ENCODE results near the gene ILDR1.

The ILDR1 gene

GRCh38 chr3:121988146-121988545, 33.9 kb downstream of the ILDR1 start:
- no peak overlapping the region for H3K27ac ChIP-seq (ENCODE audit: low read length)
- H3K9me3 ChIP-seq (ENCODE audit: insufficient read depth, low read length, severe bottlenecking) = no peaks in the 10 kb centered on the region
- H3K4me1 ChIP-seq (ENCODE audit: insufficient read depth, low read length) = no peaks in the 10 kb centered on the region
- no peak overlapping the region for H3K9ac ChIP-seq (ENCODE audit: low read depth, low read length)
- TF ChIP-seq EZH2 (IDR thresholded peaks at IDR 0.05; ENCODE audit: borderline replicate concordance, low read depth, low read length, severe bottlenecking) (no peak), CTCF (IDR thresholded peaks at IDR 0.05; ENCODE audit: borderline replicate concordance, extremely low read depth, low read length, poor library complexity, severe bottlenecking) (no peak)
- H3K36me3 ChIP-seq (ENCODE audit: insufficient read depth, low read length) = no peaks in the 10 kb centered on the region
- no peak overlapping the region for H2AFZ ChIP-seq (ENCODE audit: low read depth, low read length)
- H3K27me3 ChIP-seq (ENCODE audit: insufficient read depth, low read length, poor library complexity) = peaks cover 9% of the 10 kb centered on the region
- no peaks in the 10 kb centered on the region for H3K79me2 ChIP-seq (ENCODE audit: insufficient read depth, low read length)
- DNase-seq (no peak), ATAC-seq (ENCODE audit: insufficient read depth, low read depth) (no peak)
- H4K20me1 ChIP-seq (ENCODE audit: insufficient read depth, low read length) = no peaks in the 10 kb centered on the region
- H3K4me3 ChIP-seq (ENCODE audit: low read depth in 1 of 2, low read length in 2 of 2) = no peak overlapping the region
- no peak overlapping the region for H3K4me2 ChIP-seq (ENCODE audit: insufficient read depth, low read length)

- Histone ChIP-seq H2AFZ (ENCODE audit: low read depth, low read length) (no peak overlapping the region), H3K4me1 (ENCODE audit: insufficient read depth, low read length) (no peaks in the 10 kb centered on the region), H3K27ac (ENCODE audit: low read length) (no peak overlapping the region), H4K20me1 (ENCODE audit: insufficient read depth, low read length) (no peaks in the 10 kb centered on the region), H3K9ac (ENCODE audit: low read depth, low read length) (no peak overlapping the region), H3K4me3 (ENCODE audit: low read depth in 1 of 2, low read length in 2 of 2) (no peak overlapping the region), H3K36me3 (ENCODE audit: insufficient read depth, low read length) (no peaks in the 10 kb centered on the region), H3K27me3 (ENCODE audit: insufficient read depth, low read length, poor library complexity) (peaks cover 9% of the 10 kb centered on the region), H3K9me3 (ENCODE audit: insufficient read depth, low read length, severe bottlenecking) (no peaks in the 10 kb centered on the region), H3K79me2 (ENCODE audit: insufficient read depth, low read length) (no peaks in the 10 kb centered on the region), H3K4me2 (ENCODE audit: insufficient read depth, low read length) (no peak overlapping the region)
- ATAC-seq (ENCODE audit: insufficient read depth, low read depth) (no peak), DNase-seq (no peak)
- TF ChIP-seq CTCF (IDR thresholded peaks at IDR 0.05; ENCODE audit: borderline replicate concordance, extremely low read depth, low read length, poor library complexity, severe bottlenecking) (no peak), EZH2 (IDR thresholded peaks at IDR 0.05; ENCODE audit: borderline replicate concordance, low read depth, low read length, severe bottlenecking) (no peak)
Measured at GRCh38 chr3:121985846-121986245, 36.2 kb downstream of the ILDR1 start.

- Histone ChIP-seq H3K4me2 (ENCODE audit: insufficient read depth, low read length) (no peak overlapping the region), H4K20me1 (ENCODE audit: insufficient read depth, low read length) (no peaks in the 10 kb centered on the region), H3K79me2 (ENCODE audit: insufficient read depth, low read length) (no peaks in the 10 kb centered on the region), H3K9ac (ENCODE audit: low read depth, low read length) (no peak overlapping the region), H3K27me3 (ENCODE audit: insufficient read depth, low read length, poor library complexity) (no peaks in the 10 kb centered on the region), H3K4me1 (ENCODE audit: insufficient read depth, low read length) (no peaks in the 10 kb centered on the region), H3K27ac (ENCODE audit: low read length) (no peak overlapping the region), H2AFZ (ENCODE audit: low read depth, low read length) (no peak overlapping the region), H3K4me3 (ENCODE audit: low read depth in 1 of 2, low read length in 2 of 2) (no peak overlapping the region), H3K9me3 (ENCODE audit: insufficient read depth, low read length, severe bottlenecking) (no peaks in the 10 kb centered on the region), H3K36me3 (ENCODE audit: insufficient read depth, low read length) (no peaks in the 10 kb centered on the region)
- TF ChIP-seq EZH2 (IDR thresholded peaks at IDR 0.05; ENCODE audit: borderline replicate concordance, low read depth, low read length, severe bottlenecking) (no peak), CTCF (IDR thresholded peaks at IDR 0.05; ENCODE audit: borderline replicate concordance, extremely low read depth, low read length, poor library complexity, severe bottlenecking) (no peak)
- ATAC-seq (ENCODE audit: insufficient read depth, low read depth) = peak; percentile 59; the same call in 1 of the 3 replicates
- DNase-seq = no peak
Measured at GRCh38 chr3:121981473-121981872, 40.6 kb downstream of the ILDR1 start.

- no peaks in the 10 kb centered on the region for H3K79me2 ChIP-seq (ENCODE audit: insufficient read depth, low read length)
- no peak for ATAC-seq (ENCODE audit: insufficient read depth, low read depth)
- H2AFZ ChIP-seq (ENCODE audit: low read depth, low read length) = no peak overlapping the region
- H3K4me1 ChIP-seq (ENCODE audit: insufficient read depth, low read length) = no peaks in the 10 kb centered on the region
- no peaks in the 10 kb centered on the region for H4K20me1 ChIP-seq (ENCODE audit: insufficient read depth, low read length)
- H3K4me3 ChIP-seq (ENCODE audit: low read depth in 1 of 2, low read length in 2 of 2) = no peak overlapping the region
- H3K9ac ChIP-seq (ENCODE audit: low read depth, low read length) = no peak overlapping the region
- no peak for DNase-seq
- H3K9me3 ChIP-seq (ENCODE audit: insufficient read depth, low read length, severe bottlenecking) = no peaks in the 10 kb centered on the region
- no peak overlapping the region for H3K4me2 ChIP-seq (ENCODE audit: insufficient read depth, low read length)
- no peaks in the 10 kb centered on the region for H3K27me3 ChIP-seq (ENCODE audit: insufficient read depth, low read length, poor library complexity)
- no peaks in the 10 kb centered on the region for H3K36me3 ChIP-seq (ENCODE audit: insufficient read depth, low read length)
- no peak overlapping the region for H3K27ac ChIP-seq (ENCODE audit: low read length)
- TF ChIP-seq CTCF (IDR thresholded peaks at IDR 0.05; ENCODE audit: borderline replicate concordance, extremely low read depth, low read length, poor library complexity, severe bottlenecking) (no peak), EZH2 (IDR thresholded peaks at IDR 0.05; ENCODE audit: borderline replicate concordance, low read depth, low read length, severe bottlenecking) (no peak)
Measured at GRCh38 chr3:121980450-121980796, 41.6 kb downstream of the ILDR1 start.
